ENCODE data around the gene LINGO1. TPM values are rescaled to one million over a fixed set of nuclear protein-coding genes. Genes with fewer than 3 reads are reported as not detected.

LINGO1 gene
- total and polyA plus RNA-seq, 2 experiments from 2014 or later = 31.8 to 37.0 TPM

- no peaks in the 10 kb centered on the region for H3K36me3 ChIP-seq
- H3K27me3 ChIP-seq = no peaks in the 10 kb centered on the region
- no peaks in the 10 kb centered on the region for H3K9me3 ChIP-seq (ENCODE audit: low read depth)
- H3K27ac ChIP-seq = no peak overlapping the region
- H3K4me1 ChIP-seq (ENCODE audit: low read depth) = peaks cover 4% of the 10 kb centered on the region
- DNase-seq (ENCODE audit: low read depth in 1 of 2, low spot score in 1 of 2) = no peak
- H3K4me3 ChIP-seq = no peak overlapping the region
- TF ChIP-seq CTCF (IDR thresholded peaks at IDR 0.05; ENCODE audit: low read depth, low read length) = no peak
These were observed 50.7 kb downstream of the LINGO1 start for GRCh38 chr15:77581896-77582569.

DNA sequence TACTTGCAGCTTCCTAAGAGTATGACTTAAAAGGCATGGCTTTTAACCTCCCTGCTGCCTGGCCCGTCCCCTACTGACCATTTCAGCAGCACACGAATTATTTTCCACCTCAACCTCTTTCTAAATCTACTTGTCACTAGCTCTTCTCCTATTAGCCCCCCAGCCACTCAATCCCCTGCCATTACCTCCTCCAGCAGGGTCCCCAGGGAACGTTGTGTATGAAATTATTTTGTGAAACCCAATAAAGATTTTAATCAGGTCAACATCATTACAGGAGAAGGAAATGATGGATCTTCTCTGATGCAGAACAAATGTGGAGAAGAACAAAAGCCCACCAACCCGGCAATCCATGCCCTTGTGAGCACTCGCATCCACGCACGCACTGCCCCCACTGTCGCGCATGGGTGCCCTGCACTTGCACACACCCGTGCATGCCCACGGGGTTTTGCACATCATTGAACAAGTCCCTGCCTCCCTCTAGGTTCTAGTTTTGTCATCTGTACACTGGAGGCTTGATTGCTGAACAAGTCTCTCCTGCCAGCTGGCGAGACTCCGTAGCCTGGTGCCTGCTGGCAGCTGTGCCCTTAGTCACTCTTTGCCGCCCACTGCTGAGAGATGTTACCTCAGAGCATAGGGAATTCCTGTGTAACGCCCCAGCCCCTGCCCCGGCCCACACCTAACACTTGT lies 51.6 kb downstream of the LINGO1 start:
- Histone ChIP-seq H3K27me3 (no peaks in the 10 kb centered on the region), H3K36me3 (no peaks in the 10 kb centered on the region), H3K4me1 (ENCODE audit: low read depth) (peaks cover 4% of the 10 kb centered on the region), H3K4me3 (no peak overlapping the region), H3K9me3 (ENCODE audit: low read depth) (no peaks in the 10 kb centered on the region), H3K27ac (no peak overlapping the region)
- no peak for TF ChIP-seq CTCF (IDR thresholded peaks at IDR 0.05; ENCODE audit: low read depth, low read length)
- no peak for DNase-seq (ENCODE audit: low read depth in 1 of 2, low spot score in 1 of 2)

DNA sequence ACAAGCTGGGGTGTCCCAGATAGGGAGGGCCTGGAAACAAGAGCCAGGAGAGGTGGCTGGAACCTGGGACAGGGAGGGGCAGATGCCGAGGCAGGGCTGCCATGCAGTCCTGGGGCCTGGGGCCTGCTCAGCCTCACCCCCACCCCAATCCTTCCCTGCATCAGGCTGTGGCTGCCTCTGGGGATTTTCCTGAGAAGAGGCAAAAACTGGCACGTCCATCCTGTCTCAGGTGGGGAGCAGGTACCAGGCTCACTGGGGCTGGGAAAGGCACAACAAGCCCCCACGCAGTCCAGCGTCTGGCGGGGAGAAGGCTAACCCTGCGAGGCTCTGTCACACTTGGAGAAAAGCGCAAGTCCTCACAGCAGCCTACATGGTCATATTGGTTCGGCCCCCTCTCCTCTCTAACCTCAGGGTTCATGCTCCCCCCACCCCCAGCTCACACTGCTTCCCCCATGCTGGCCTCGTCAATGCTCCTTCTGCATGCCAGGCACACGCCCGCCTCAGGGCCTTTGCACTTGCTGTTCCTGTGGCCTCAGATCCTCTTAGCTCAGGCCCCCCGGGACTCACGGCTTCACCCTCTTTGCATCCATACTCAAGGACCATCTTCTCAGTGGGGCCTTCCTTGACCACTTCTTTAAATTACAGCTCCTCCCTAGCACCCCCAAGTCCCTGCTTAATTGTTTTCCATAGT lies 53.1 kb downstream of the LINGO1 start:
- DNase-seq (ENCODE audit: low read depth in 1 of 2, low spot score in 1 of 2) = no peak
- Histone ChIP-seq H3K36me3 (no peaks in the 10 kb centered on the region), H3K9me3 (ENCODE audit: low read depth) (no peaks in the 10 kb centered on the region), H3K27me3 (no peaks in the 10 kb centered on the region), H3K27ac (no peak overlapping the region), H3K4me3 (no peak overlapping the region), H3K4me1 (ENCODE audit: low read depth) (peaks cover 4% of the 10 kb centered on the region)
- no peak for TF ChIP-seq CTCF (IDR thresholded peaks at IDR 0.05; ENCODE audit: low read depth, low read length)

GRCh38 chr15:77578641-77579372 lies 53.9 kb downstream of the LINGO1 start:
- Histone ChIP-seq H3K4me3 (no peak overlapping the region), H3K27me3 (no peaks in the 10 kb centered on the region), H3K4me1 (ENCODE audit: low read depth) (no peaks in the 10 kb centered on the region), H3K9me3 (ENCODE audit: low read depth) (no peaks in the 10 kb centered on the region), H3K27ac (no peak overlapping the region), H3K36me3 (no peaks in the 10 kb centered on the region)
- TF ChIP-seq CTCF (IDR thresholded peaks at IDR 0.05; ENCODE audit: low read depth, low read length) = no peak
- DNase-seq (ENCODE audit: low read depth in 1 of 2, low spot score in 1 of 2) = no peak

GRCh38 chr15:77577366-77577950 lies 55.3 kb downstream of the LINGO1 start:
- H3K27ac ChIP-seq = no peak overlapping the region
- H3K4me1 ChIP-seq (ENCODE audit: low read depth) = no peaks in the 10 kb centered on the region
- no peaks in the 10 kb centered on the region for H3K9me3 ChIP-seq (ENCODE audit: low read depth)
- peak in 1 of 2 donors; percentile 15 for DNase-seq (ENCODE audit: low read depth in 1 of 2, low spot score in 1 of 2)
- H3K27me3 ChIP-seq = no peaks in the 10 kb centered on the region
- H3K4me3 ChIP-seq = no peak overlapping the region
- TF ChIP-seq CTCF (IDR thresholded peaks at IDR 0.05; ENCODE audit: low read depth, low read length) = no peak
- no peaks in the 10 kb centered on the region for H3K36me3 ChIP-seq

Measured in cardiac muscle cell (in vitro differentiated cells and primary cell).